Keratinocyte (primary cell): ENCODE measurements around the gene AZU1. TPM values are rescaled to one million over a fixed set of nuclear protein-coding genes. Genes with fewer than 3 reads are reported as not detected.
A peak's percentile ranks its signal among the peaks of the same experiment; 100 is the strongest.

Experiments
- DNase-seq: peaks from one replicate; pipeline ENCODE4 v3.0.0-alpha.2; 2011; ENCODE audit warnings: low read depth, missing footprints, low spot score
- FAIRE-seq: peaks from 2 replicates; lab custom pipeline; 2011; peaks lifted over from hg19 to GRCh38; lab: Jason Lieb, UNC
- H2AFZ ChIP-seq: 2 replicates; pipeline ENCODE4 v1.6.0; 2012; ENCODE audit warnings: low read length, control low read depth, inconsistent platforms; ENCODE audit not compliant: control insufficient read depth
- H3K27ac ChIP-seq: 2 replicates; pipeline ENCODE4 v1.5.1; 2011; ENCODE audit warnings: low read length; ENCODE audit not compliant: control insufficient read depth, insufficient read depth
- H3K27me3 ChIP-seq: 3 replicates; pipeline ENCODE4 v1.6.0; 2011; ENCODE audit warnings: low read length; ENCODE audit not compliant: control insufficient read depth, insufficient read depth; ENCODE audit errors: extremely low read depth
- H3K36me3 ChIP-seq, 2 experiments: 2 replicates in 1 of 2; 3 replicates in 1 of 2; pipeline ENCODE4 v1.5.1; 2011; ENCODE audit warnings: low read length in 2 of 2, mild to moderate bottlenecking in 1 of 2; ENCODE audit not compliant: control insufficient read depth in 2 of 2, insufficient read depth in 2 of 2; ENCODE audit errors: extremely low read depth in 1 of 2
- H3K4me1 ChIP-seq: 3 replicates; pipeline ENCODE4 v1.5.1; 2011; ENCODE audit warnings: low read length; ENCODE audit not compliant: control insufficient read depth, insufficient read depth; ENCODE audit errors: extremely low read depth
- H3K4me2 ChIP-seq: 3 replicates; pipeline ENCODE4 v1.6.0; 2011; ENCODE audit warnings: low read depth, low read length; ENCODE audit not compliant: control insufficient read depth, insufficient read depth; ENCODE audit errors: extremely low read depth
- H3K4me3 ChIP-seq, 3 experiments: fragments of 200-600 bp in 1 of 3; sonication (generic) in 1 of 3; 2 replicates in 2 of 3; 3 replicates in 1 of 3; pipeline ENCODE4 v1.5.1; 2011 to 2016; ENCODE audit warnings: low read length in 3 of 3, mild to moderate bottlenecking in 3 of 3, control low read depth in 2 of 3, inconsistent platforms in 1 of 3, low read depth in 1 of 3, mixed read lengths in 1 of 3, mixed run types in 1 of 3, moderate library complexity in 1 of 3; ENCODE audit not compliant: control insufficient read depth in 2 of 3, insufficient read depth in 2 of 3; ENCODE audit errors: extremely low read depth in 1 of 3
- H3K79me2 ChIP-seq: 2 replicates; pipeline ENCODE4 v1.6.0; 2012; ENCODE audit warnings: low read length; ENCODE audit not compliant: control insufficient read depth, insufficient read depth
- H3K9ac ChIP-seq: 3 replicates; pipeline ENCODE4 v1.6.0; 2011; ENCODE audit warnings: low read length; ENCODE audit not compliant: control insufficient read depth, insufficient read depth; ENCODE audit errors: extremely low read depth
- H3K9me1 ChIP-seq: 3 replicates; pipeline ENCODE4 v1.6.0; 2011; ENCODE audit warnings: low read length; ENCODE audit not compliant: control insufficient read depth, insufficient read depth; ENCODE audit errors: extremely low read depth
- H3K9me3 ChIP-seq: 2 replicates; pipeline ENCODE4 v1.5.1; 2012; ENCODE audit warnings: low read depth, low read length; ENCODE audit not compliant: control insufficient read depth
- H4K20me1 ChIP-seq: 3 replicates; pipeline ENCODE4 v1.6.0; 2011; ENCODE audit warnings: low read length; ENCODE audit not compliant: control insufficient read depth, insufficient read depth; ENCODE audit errors: extremely low read depth
- EZH2 ChIP-seq: IDR thresholded peaks from one replicate; pipeline ENCODE4 v1.6.1; 2012; ENCODE audit warnings: inconsistent platforms, mild to moderate bottlenecking, low read length, moderate library complexity
- dilution Hi-C: fragments of 300-500 bp; cut with MboI; formaldehyde crosslinking; loops from one replicate; pipeline ENCODE4 v1.7.0; 2020; ENCODE audit warnings: low sequenced_read_pairs; ENCODE audit not compliant: extremely low pct_ligation_motif_present
- polyA plus RNA-seq, 5 experiments: library from polyadenylated mRNA; depleted of rRNA in 3 of 5; stranded (reverse) in 3 of 5; stranded (forward) in 1 of 5; unstranded in 1 of 5; fragments of >200 nt; gene quantifications; 1 replicate in 1 of 5; 2 replicates in 3 of 5; 3 replicates in 1 of 5; pipeline versions ENCODE4 v1.2.1 to v1.2.3, GENCODE V29; 2011 to 2012; ENCODE audit warnings: missing spikeins in 2 of 5, low read depth in 1 of 5, low replicate concordance in 1 of 5
- TF ChIP-seq, protein P1 (sequence below), 3 experiments: IDR thresholded peaks in 1 of 3; conservative IDR thresholded peaks in 1 of 3; optimal IDR thresholded peaks in 1 of 3; 2 replicates in 2 of 3; 3 replicates in 1 of 3; pipeline versions ENCODE3 to v1.5.1; 2011; ENCODE audit warnings: low read length in 3 of 3, mild to moderate bottlenecking in 3 of 3, moderate library complexity in 2 of 3, control low read depth in 1 of 3, inconsistent platforms in 1 of 3; ENCODE audit not compliant: insufficient read depth in 2 of 3; ENCODE audit errors: extremely low read depth in 1 of 3

Gene AZU1
- polyA plus RNA-seq, 1 donor (not counting 4 experiments of a cell fraction or from before 2014, with no cell fraction given) = not detected

DNA sequence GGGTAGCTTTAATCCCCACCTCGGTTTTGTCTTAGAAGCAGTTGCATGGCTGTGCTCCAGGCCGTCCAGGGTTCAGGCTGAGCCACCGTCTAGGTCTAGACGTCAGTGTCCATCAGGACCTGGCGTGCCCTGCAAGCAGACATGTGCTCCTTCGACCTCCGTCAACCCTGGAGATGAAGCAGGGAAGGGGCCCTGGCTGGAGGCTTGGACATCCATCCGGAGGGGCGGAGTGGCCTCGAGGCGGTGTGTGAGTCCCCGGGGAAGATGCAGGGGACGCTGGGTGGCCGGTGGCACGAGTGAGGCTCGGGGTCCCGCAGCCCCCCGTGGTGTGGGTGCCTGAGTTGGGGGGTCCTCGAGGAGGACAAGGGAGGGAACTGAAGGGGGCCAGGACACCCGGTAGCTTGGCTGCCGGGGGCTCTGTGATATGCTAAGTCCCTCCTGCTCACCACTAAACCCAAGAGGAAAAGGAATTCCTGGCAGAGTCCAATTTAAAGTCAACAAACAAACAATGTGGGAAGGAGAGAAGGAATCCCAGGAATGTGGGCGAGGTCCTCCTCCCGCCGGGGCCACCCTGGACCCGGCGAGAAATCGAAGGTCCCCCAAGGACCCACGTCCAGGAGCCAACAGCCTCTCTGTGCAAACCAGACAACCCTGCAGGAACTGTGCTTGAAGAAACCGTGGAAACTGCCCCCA is 45.3 kb upstream of the AZU1 start:
- FAIRE-seq (no peak), DNase-seq (no peak)
- Histone ChIP-seq H3K4me3 (peak overlapping the region; percentile 32 to 66 (median 59)), H4K20me1 (no peaks in the 10 kb centered on the region), H3K4me1 (peaks cover 22% of the 10 kb centered on the region), H3K4me2 (peak overlapping the region; percentile 94), H3K79me2 (peaks cover 8% of the 10 kb centered on the region), H3K9me3 (no peaks in the 10 kb centered on the region), H3K9me1 (no peaks in the 10 kb centered on the region), H3K9ac (peak overlapping the region; percentile 71), H2AFZ (peak overlapping the region; percentile 56), H3K27ac (peak overlapping the region; percentile 66), H3K27me3 (no peaks in the 10 kb centered on the region), H3K36me3 (no peaks in the 10 kb centered on the region)
- no peak for TF ChIP-seq EZH2
- TF ChIP-seq, protein P1, sequence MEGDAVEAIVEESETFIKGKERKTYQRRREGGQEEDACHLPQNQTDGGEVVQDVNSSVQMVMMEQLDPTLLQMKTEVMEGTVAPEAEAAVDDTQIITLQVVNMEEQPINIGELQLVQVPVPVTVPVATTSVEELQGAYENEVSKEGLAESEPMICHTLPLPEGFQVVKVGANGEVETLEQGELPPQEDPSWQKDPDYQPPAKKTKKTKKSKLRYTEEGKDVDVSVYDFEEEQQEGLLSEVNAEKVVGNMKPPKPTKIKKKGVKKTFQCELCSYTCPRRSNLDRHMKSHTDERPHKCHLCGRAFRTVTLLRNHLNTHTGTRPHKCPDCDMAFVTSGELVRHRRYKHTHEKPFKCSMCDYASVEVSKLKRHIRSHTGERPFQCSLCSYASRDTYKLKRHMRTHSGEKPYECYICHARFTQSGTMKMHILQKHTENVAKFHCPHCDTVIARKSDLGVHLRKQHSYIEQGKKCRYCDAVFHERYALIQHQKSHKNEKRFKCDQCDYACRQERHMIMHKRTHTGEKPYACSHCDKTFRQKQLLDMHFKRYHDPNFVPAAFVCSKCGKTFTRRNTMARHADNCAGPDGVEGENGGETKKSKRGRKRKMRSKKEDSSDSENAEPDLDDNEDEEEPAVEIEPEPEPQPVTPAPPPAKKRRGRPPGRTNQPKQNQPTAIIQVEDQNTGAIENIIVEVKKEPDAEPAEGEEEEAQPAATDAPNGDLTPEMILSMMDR (optimal IDR thresholded peaks at IDR 0.05 in 1 of 3, IDR thresholded peaks at IDR 0.05 in 1 of 3, conservative IDR thresholded peaks at IDR 0.05 in 1 of 3; ENCODE audit: extremely low read depth in 1 of 3, insufficient read depth in 2 of 3, low read length in 3 of 3) = no peak
- dilution Hi-C loops = no loop called here

DNA sequence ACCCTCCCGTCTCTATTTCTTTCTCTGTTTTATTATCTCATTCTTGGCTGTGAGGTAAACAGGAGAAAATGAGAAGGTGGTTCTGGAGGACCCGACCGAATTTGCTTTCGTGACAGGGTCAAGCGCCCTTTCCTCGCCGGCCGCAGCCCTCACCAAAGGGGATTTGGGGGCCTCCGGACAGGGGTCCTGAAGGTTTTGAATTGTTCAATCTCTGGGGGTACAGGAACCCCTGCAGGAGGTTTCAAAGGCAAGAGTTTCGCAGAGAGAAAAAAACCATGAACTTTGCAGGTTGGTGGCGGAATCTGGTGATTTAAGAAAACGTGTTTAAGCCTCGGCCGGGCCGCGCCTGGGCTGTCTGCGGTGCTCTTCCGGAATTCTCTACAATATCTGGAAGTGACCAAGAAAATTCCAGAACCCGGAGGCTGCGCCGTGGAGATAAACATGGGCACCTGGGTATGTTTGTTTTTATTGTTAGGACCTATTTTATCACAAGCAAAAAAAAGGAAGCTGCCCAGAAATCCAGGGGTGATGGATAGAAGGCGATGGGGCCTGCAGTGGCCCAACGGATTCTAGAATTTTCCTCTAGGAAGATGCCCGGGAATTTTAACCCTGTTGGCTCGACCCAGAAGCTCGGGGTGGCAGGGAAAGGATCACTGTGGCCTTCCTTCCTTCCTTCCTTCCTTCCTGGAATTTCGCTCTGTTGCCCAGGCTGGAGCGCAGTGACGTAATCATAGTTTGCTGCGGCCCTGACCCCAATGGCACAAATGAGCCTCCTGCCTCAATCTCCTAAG is 44.6 kb upstream of the AZU1 start:
- Histone ChIP-seq H3K9me1 (no peaks in the 10 kb centered on the region), H3K9me3 (no peaks in the 10 kb centered on the region), H3K36me3 (no peaks in the 10 kb centered on the region), H3K4me3 (peak overlapping the region; percentile 32 to 66 (median 59)), H3K9ac (peak overlapping the region; percentile 71), H4K20me1 (no peaks in the 10 kb centered on the region), H2AFZ (peak overlapping the region; percentile 56), H3K27ac (peak overlapping the region; percentile 66), H3K4me2 (peak overlapping the region; percentile 94), H3K4me1 (peaks cover 22% of the 10 kb centered on the region), H3K27me3 (no peaks in the 10 kb centered on the region), H3K79me2 (peaks cover 8% of the 10 kb centered on the region)
- dilution Hi-C loops = no loop called here
- no peak for TF ChIP-seq EZH2
- TF ChIP-seq, protein P1 (optimal IDR thresholded peaks at IDR 0.05 in 1 of 3, IDR thresholded peaks at IDR 0.05 in 1 of 3, conservative IDR thresholded peaks at IDR 0.05 in 1 of 3; ENCODE audit: extremely low read depth in 1 of 3, insufficient read depth in 2 of 3, low read length in 3 of 3) = no peak
- FAIRE-seq = no peak
- DNase-seq = no peak
